ENCODE measurements around the gene USP3. TPM values are rescaled to one million over a fixed set of nuclear protein-coding genes. Genes with fewer than 3 reads are reported as not detected.

The USP3 gene
- total RNA-seq, 1 donor from 2014 or later, result 22.0 TPM

DNA sequence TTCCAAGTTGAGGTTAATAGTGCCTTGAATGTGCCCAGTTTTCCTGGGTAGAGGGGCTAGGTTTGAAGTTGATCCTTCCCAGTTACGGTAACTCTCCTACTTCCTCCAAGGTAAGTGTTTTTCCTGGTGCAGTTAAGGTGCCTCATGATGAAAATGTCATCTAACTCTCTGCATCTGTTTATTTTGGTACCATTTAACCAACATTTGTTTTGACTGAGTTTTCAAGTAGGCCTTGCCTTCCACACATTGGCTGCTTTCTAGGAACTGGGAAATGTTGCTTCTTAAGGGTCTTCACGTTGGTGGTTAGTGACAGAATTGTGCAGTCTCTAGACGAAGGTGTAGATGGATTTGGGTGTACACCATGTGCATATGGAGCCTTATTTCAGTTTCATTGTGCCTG, 31.3 kb downstream of the USP3 start:
- DNase-seq (ENCODE audit: low spot score), result no peak
- no peak for ATAC-seq

- no peak for DNase-seq (ENCODE audit: low spot score)
- peak; percentile 49 for ATAC-seq
Measured at GRCh38 chr15:63538876-63539275, 34.5 kb downstream of the USP3 start.

GRCh38 chr15:63539521-63539920, 35.1 kb downstream of the USP3 start:
- DNase-seq (ENCODE audit: low spot score), result no peak
- no peak for ATAC-seq

GRCh38 chr15:63539998-63540397, 35.6 kb downstream of the USP3 start:
- ATAC-seq (no peak), DNase-seq (ENCODE audit: low spot score) (no peak)

GRCh38 chr15:63540449-63540848, 36.1 kb downstream of the USP3 start:
- DNase-seq (ENCODE audit: low spot score) (no peak), ATAC-seq (no peak)

DNA sequence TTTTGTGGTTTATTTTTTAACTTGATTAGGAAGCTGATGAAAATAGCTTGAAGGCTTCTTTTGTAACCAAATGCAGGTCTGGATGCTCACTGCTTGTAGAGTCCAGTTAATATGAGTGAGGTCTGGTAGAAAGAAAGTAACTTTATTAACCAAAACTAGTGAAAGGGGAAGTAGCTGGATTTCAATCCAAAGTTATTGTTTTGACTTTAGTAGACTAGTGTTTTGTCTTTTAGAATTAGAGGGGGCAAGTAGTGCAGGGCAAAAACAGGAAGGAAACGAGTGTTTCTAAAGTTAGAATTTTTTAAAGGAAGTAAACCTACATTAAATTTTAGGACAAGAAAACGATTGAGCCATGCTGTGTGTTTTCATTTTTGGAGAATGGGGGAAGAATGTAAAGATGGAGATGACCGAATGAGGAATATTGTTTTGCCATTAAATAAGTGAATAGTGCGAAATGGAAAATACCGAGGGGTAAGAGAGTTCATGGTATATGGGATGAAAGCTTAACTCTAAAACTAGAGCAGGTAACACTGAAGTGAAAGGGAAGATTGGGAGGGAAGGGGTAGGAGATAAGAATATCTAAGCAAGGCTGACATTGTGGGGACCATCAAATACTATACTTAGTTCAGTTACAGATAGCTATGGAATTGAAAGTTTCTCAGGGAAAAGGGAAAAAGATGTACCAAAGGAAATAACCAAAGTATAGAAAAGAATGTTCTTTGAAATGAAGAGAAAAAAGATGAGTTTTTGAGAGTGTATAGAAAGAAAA, 40.0 kb downstream of the USP3 start:
- DNase-seq (ENCODE audit: low spot score) (no peak), ATAC-seq (no peak)

- DNase-seq (ENCODE audit: low spot score) (no peak), ATAC-seq (no peak)
Measured at GRCh38 chr15:63545520-63545919, 41.1 kb downstream of the USP3 start.

DNA sequence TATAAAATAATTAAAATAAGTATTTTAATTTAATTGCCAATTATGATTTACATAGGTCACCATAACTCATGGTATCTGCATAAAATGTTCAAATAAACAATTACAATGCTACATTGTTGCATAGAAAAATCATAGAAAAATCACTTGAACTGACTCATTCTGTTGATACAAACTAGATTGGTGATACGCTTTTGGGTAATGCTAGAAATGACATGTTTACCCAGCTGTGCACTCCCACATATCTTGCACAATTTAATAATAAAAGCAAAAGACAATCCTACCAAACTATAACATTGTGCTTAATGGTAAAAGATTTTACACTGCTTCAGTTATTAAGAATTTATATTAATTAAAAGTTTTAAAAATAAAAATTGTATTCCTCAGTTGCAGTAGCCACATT, 47.0 kb downstream of the USP3 start:
- ATAC-seq (peak; percentile 63), DNase-seq (ENCODE audit: low spot score) (no peak)

- DNase-seq (ENCODE audit: low spot score), result no peak
Measured at GRCh38 chr15:63553388-63553791, 49.0 kb downstream of the USP3 start.

DNA sequence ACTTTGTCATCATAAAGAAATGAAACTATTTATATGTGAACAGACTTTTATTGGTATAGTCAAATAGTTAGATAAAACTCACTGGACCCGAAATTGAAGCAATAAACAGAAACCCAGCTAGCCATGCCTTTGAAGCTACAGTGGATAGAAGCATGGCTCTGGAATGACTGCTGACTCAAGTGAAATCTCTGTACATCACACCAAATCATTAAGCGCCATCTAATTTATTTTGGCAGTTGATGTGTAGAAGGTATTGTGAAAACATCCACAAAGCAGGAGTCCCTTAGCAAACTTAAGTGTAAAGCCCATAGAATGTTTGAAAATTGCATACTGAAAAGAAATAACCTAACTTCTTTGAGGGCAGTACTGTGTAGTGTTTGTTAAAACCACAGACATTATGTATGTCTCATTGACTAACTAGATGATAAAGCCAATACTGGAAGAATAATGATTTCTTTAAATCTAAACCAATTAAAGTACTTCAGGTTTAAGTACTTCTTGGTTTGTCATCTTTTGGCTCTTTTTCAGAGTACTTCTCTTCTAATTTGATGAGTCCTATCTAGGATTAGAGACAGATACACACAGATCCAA, 50.0 kb downstream of the USP3 start:
- DNase-seq (ENCODE audit: low spot score) (no peak), ATAC-seq (no peak)

More at GRCh38 chr15:63553388-63553791, 49.0 kb downstream of the USP3 start:
- ATAC-seq, result peak; percentile 90

DNA sequence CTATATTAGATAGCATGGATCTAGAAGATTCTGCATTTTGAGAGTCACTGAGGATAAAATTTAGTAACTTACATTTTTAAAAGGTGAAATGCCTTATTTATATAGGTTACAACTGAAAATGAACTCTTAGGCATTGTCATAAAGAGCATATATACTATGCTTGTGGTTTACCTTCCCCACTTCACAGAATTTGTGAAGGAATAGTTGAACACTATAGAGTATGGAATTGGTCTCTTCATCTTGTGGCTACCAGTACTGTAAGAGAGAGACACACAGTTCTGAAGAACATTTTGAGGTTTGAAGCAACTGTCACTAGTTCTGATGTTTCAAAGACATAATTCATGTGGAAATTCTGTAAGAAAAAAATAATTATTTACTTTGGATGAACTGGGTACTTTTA, 51.1 kb downstream of the USP3 start:
- ATAC-seq, result no peak
- no peak for DNase-seq (ENCODE audit: low spot score)

GRCh38 chr15:63556246-63556645, 51.9 kb downstream of the USP3 start:
- DNase-seq (ENCODE audit: low spot score) (no peak), ATAC-seq (no peak)

- no peak for ATAC-seq
- DNase-seq (ENCODE audit: low spot score), result no peak
Measured at GRCh38 chr15:63556736-63557135, 52.3 kb downstream of the USP3 start.

GRCh38 chr15:63559753-63560152, 55.4 kb downstream of the USP3 start:
- no peak for ATAC-seq
- DNase-seq (ENCODE audit: low spot score), result no peak

DNA sequence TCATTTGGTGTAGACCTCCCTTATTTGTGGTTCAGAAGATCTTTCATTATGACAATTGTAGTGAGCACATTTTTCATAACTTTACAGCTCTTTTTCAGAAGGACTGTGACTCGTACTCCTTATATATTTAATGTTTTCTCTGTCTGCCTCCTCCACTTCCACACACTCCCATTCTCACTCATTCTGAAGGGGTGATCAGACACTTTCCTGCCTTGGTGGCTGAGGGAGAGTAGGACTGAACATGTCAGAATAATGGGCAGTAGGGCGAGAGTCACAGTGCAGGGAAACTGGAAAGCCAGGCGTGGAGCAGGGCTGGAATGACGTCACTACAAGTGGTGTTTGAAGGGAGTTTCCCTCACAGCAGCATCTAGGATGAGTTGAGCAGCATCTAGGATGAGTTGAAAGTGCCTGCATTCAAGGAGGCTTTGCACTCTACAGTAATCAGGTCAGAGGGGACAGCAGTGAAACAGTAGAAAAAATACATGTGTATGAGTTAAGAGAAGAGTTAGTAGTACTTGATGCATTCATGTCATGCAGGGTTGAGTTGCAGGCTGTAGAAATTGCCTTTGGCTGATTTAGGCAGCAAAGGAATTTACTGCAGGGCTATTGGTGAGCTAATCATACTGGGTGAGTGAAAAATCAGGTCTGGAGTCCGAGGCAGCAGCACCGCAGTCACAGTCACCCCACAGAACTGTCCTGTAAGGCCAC, 56.5 kb downstream of the USP3 start:
- ATAC-seq (no peak), DNase-seq (ENCODE audit: low spot score) (no peak)

GRCh38 chr15:63564093-63564492, 59.7 kb downstream of the USP3 start:
- DNase-seq (ENCODE audit: low spot score), result no peak
- ATAC-seq, result no peak

DNA sequence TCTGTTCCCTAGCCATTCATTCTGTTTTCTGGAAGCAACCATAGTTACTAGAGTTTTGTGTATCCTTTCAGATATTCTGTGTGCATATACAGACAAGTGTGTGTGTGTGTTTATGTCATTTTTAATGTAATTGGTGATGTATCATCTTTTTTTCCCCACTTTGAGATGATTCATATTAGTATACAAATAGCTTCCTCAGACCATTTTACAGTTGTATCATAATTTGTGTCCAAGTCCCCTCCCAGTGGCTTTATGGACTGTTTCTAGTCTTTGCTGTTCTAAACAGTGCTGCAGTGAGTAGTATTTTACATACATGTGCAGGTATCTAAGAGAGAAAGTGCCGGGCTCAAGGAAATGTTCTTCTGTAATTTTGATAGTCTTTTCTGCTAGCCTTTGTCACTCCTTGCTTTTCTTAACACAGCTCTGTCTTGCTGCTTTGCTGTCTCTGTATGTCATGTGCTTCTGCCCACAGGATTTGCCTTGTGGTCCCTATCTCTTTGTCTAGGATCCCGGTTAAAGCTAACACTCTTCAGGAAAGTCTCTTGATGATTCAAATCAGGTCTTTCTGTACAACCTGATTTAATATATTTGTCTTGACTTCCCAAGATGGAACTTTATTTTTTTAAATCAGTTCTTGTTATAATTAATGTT, 61.3 kb downstream of the USP3 start:
- DNase-seq (ENCODE audit: low spot score), result no peak
- ATAC-seq, result no peak

DNA sequence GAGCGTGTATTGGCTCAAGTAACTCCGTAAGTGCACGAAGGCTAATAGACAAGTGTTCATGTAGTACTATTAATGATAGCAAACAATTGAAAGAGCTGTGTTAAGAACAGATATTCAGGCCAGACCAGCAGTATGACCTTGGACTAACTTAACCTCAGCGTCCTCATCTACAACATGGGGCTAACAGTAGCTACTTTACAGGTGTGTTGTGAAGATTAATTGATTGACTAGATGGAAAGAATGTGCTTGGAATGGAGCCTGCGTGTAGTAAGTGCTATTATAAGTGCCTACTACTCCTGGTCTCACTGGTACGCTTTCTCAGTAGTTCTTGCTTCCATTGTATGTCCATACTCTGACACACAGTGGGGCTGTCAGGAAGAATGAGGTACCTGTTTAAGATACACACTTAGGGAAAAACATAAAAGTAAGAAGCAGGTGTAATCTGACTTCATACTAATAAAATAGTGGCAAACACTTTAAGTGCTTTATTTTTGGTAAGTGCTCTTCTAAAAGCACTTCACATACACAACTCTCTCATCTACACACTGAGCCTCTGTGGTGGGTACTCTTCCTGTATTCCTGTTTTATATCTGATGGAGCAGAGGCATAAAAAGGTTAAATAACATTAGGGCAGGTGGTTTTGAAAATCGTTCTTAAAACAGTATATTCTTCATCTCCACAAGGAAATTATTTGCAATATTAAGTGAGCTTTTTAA, 68.5 kb downstream of the USP3 start:
- no peak for DNase-seq (ENCODE audit: low spot score)
- ATAC-seq, result no peak

- ATAC-seq (no peak), DNase-seq (ENCODE audit: low spot score) (no peak)
Measured at GRCh38 chr15:63573533-63573932, 69.1 kb downstream of the USP3 start.

DNA sequence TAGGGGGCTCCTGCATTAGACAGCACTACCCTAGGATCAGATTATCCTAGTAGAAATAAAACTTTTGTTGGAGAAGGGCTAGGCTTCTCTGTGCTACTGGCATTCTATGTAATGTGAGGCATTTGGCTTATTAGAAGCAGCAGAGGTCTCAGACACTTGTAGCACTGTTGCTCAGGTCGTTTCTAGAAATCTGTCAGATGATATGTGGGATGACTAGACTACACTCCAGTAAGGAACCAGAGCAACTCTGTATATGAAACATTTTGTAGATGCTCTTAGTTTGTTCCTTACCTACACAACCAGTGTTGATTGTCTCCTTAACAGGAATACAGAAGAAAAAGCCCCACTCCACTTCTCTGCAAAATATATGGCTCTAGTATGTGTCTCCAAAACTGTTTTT, 70.9 kb downstream of the USP3 start:
- ATAC-seq (no peak), DNase-seq (ENCODE audit: low spot score) (no peak)

DNA sequence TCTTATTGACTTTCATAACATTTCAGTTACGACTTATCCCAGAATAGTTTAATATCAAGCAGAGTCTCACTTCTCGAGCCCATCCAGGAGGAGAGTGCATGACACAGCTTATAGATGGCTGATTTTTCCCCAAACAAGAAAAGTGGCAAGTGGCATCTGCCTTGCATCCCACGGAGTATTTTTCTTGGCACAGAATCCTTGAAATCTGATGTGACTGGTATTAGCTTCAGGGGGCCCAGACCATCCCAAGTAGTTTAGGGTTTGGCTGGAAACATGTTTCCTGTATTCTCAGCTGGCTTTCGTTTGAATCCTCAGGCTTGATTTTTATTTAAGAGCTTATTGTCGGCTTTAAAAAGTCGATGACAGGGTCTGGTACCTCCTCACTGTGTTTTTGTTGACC, 72.0 kb downstream of the USP3 start:
- no peak for ATAC-seq
- no peak for DNase-seq (ENCODE audit: low spot score)

Data from left lobe of liver (tissue), 2 donors.